SK-N-SH (cell line): ENCODE measurements around the gene ASXL3. TPM values are rescaled to one million over a fixed set of nuclear protein-coding genes. Genes with fewer than 3 reads are reported as not detected.

Experiments used
- CTCF ChIA-PET: fragments of 300-600, 350-600 bp; formaldehyde crosslinking; extraction: SDS; loops from one replicate; lab custom pipeline; 2021; lab: Yijun Ruan, JAX
- POLR2A ChIA-PET: fragments of 350-600 bp; sonication (Branson Sonifier 250); formaldehyde crosslinking; extraction: SDS; loops from one replicate; lab custom pipeline; 2020; ENCODE audit warnings: antibody characterized with exemption, inconsistent platforms; lab: Yijun Ruan, JAX
- DNase-seq: peaks from one replicate; pipeline ENCODE4 v3.0.0; 2012
- H2AFZ ChIP-seq: fragments of 200-600 bp; sonication (generic); 2 replicates; pipeline ENCODE4 v1.8.1; 2016; ENCODE audit warnings: antibody characterized with exemption, mild to moderate bottlenecking, low read depth
- H3F3A ChIP-seq: fragments of 200-600 bp; sonication (generic); replicated peaks from 2 replicates; pipeline ENCODE3; 2016; ENCODE audit warnings: antibody characterized with exemption, mild to moderate bottlenecking; ENCODE audit not compliant: insufficient read depth
- H3K27ac ChIP-seq, 2 experiments: fragments of 200-500 bp in 1 of 2; fragments of 200-600 bp in 1 of 2; sonication (Bioruptor generic) in 1 of 2; sonication (generic), shearing (Covaris generic) in 1 of 2; 2 replicates each; pipeline versions ENCODE4 v1.5.1 to v1.6.1; 2014 to 2016; ENCODE audit warnings: low read depth in 2 of 2, inconsistent platforms in 1 of 2, low read length in 1 of 2, mild to moderate bottlenecking in 1 of 2, mixed read lengths in 1 of 2
- H3K27me3 ChIP-seq: fragments of 200-600 bp; sonication (generic), shearing (Covaris generic); 2 replicates; pipeline ENCODE4 v1.6.1; 2016; ENCODE audit warnings: mixed run types; ENCODE audit not compliant: insufficient read depth
- H3K36me3 ChIP-seq, 2 experiments: fragments of 200-500 bp in 1 of 2; fragments of 200-600 bp in 1 of 2; sonication (Bioruptor generic) in 1 of 2; sonication (generic) in 1 of 2; replicated peaks in 1 of 2; 2 replicates each; pipeline versions ENCODE3 to v1.5.1; 2014 to 2016; ENCODE audit warnings: low read length in 1 of 2, mild to moderate bottlenecking in 1 of 2; ENCODE audit not compliant: insufficient read depth in 2 of 2, control insufficient read depth in 1 of 2
- H3K4me1 ChIP-seq, 2 experiments: fragments of 200-500 bp in 1 of 2; fragments of 200-600 bp in 1 of 2; sonication (Bioruptor generic) in 1 of 2; sonication (generic), shearing (Covaris generic) in 1 of 2; 2 replicates each; pipeline versions ENCODE4 v1.5.1 to v1.6.1; 2014 to 2016; ENCODE audit warnings: low read depth in 1 of 2, low read length in 1 of 2, mixed run types in 1 of 2; ENCODE audit not compliant: insufficient read depth in 2 of 2, control insufficient read depth in 1 of 2
- H3K4me2 ChIP-seq: fragments of 200-600 bp; sonication (generic), shearing (Covaris generic); 2 replicates; pipeline ENCODE4 v1.6.1; 2017; ENCODE audit warnings: mixed run types
- H3K4me3 ChIP-seq, 2 experiments: fragments of 200-500 bp in 1 of 2; fragments of 200-600 bp in 1 of 2; sonication (Bioruptor generic) in 1 of 2; sonication (generic), shearing (Covaris generic) in 1 of 2; 2 replicates each; pipeline versions ENCODE4 v1.5.1 to v1.8.1; 2014 to 2016; ENCODE audit warnings: low read depth in 2 of 2, inconsistent platforms in 1 of 2, low read length in 1 of 2, mild to moderate bottlenecking in 1 of 2, mixed read lengths in 1 of 2, moderate library complexity in 1 of 2
- H3K79me2 ChIP-seq: fragments of 200-600 bp; sonication (generic); 2 replicates; pipeline ENCODE4 v1.8.1; 2017; ENCODE audit warnings: mild to moderate bottlenecking; ENCODE audit not compliant: insufficient read depth
- H3K9ac ChIP-seq: fragments of 200-600 bp; sonication (generic); 2 replicates; pipeline ENCODE4 v1.6.1; 2017; ENCODE audit warnings: mixed run types
- H3K9me2 ChIP-seq: fragments of 200-600 bp; sonication (generic); 2 replicates; pipeline ENCODE4 v1.6.1; 2017; ENCODE audit warnings: mixed run types
- H3K9me3 ChIP-seq: fragments of 200-600 bp; sonication (generic); 2 replicates; pipeline ENCODE4 v1.6.1; 2017; ENCODE audit warnings: mixed run types, mild to moderate bottlenecking, moderate library complexity
- H4K20me1 ChIP-seq: fragments of 200-600 bp; sonication (generic); 2 replicates; pipeline ENCODE4 v1.6.1; 2017; ENCODE audit warnings: mild to moderate bottlenecking, mixed run types; ENCODE audit not compliant: insufficient read depth
- EP300 ChIP-seq, 2 experiments: IDR thresholded peaks; 2 replicates each; pipeline versions ENCODE4 v1.4.0 to v1.6.1; 2012; ENCODE audit warnings: borderline replicate concordance in 1 of 2, low read depth in 1 of 2, low read length in 1 of 2
- EZH2phosphoT487 ChIP-seq: fragments of 200-600 bp; sonication (generic); IDR thresholded peaks from 2 replicates; pipeline ENCODE4 v1.6.1; 2017; ENCODE audit warnings: low read depth, mixed run types, mild to moderate bottlenecking, antibody characterized with exemption, moderate library complexity, borderline replicate concordance
- FOXJ3 ChIP-seq: sonication (generic); formaldehyde crosslinking; IDR thresholded peaks from 2 replicates; pipeline ENCODE4 v1.5.1; 2020; ENCODE audit warnings: mild to moderate bottlenecking, missing genetic modification reagents
- GATA2 ChIP-seq: sonication (generic); formaldehyde crosslinking; IDR thresholded peaks from 2 replicates; pipeline ENCODE4 v1.5.0; 2020; ENCODE audit warnings: mild to moderate bottlenecking, missing genetic modification reagents
- MAX ChIP-seq: IDR thresholded peaks from 2 replicates; pipeline ENCODE4 v1.4.0; 2012; ENCODE audit warnings: low read depth
- NRF1 ChIP-seq: IDR thresholded peaks from 2 replicates; pipeline ENCODE4 v1.6.1; 2012; ENCODE audit warnings: low read depth, mild to moderate bottlenecking, low read length
- RCOR1 ChIP-seq: fragments of 150-350 bp; IDR thresholded peaks from 2 replicates; pipeline ENCODE4 v1.6.1; 2017; ENCODE audit warnings: antibody characterized with exemption, low read length
- REST ChIP-seq: IDR thresholded peaks from 2 replicates; pipeline ENCODE4 v1.6.1; 2012; ENCODE audit warnings: mild to moderate bottlenecking, low read depth, low read length, moderate library complexity
- RFX5 ChIP-seq: IDR thresholded peaks from 2 replicates; pipeline ENCODE4 v1.6.1; 2012; ENCODE audit warnings: mild to moderate bottlenecking, improper control_type of control experiment, low read length
- SIN3A ChIP-seq: IDR thresholded peaks from 2 replicates; pipeline ENCODE4 v1.6.1; 2012; ENCODE audit warnings: low read depth, mild to moderate bottlenecking, low read length, moderate library complexity, borderline replicate concordance
- TCF12 ChIP-seq: IDR thresholded peaks from 2 replicates; pipeline ENCODE4 v1.4.0; 2012
- USF1 ChIP-seq: IDR thresholded peaks from 2 replicates; pipeline ENCODE4 v1.4.0; 2012; ENCODE audit warnings: low read depth, borderline replicate concordance
- USF2 ChIP-seq: fragments of 150-350 bp; IDR thresholded peaks from 2 replicates; pipeline ENCODE4 v1.6.1; 2017; ENCODE audit warnings: antibody characterized with exemption, low read length, low read depth, borderline replicate concordance
- YY1 ChIP-seq: IDR thresholded peaks from 2 replicates; pipeline ENCODE4 v1.4.0; 2012; ENCODE audit warnings: low read depth, mild to moderate bottlenecking
- polyA plus RNA-seq, 3 experiments: library from polyadenylated mRNA; depleted of rRNA; stranded (reverse); fragments of >200 nt; gene quantifications; 2 replicates each; pipeline ENCODE4 v1.2.3, GENCODE V29; 2012

ASXL3 gene
- polyA plus RNA-seq, 1 of the 3 experiments (the other 2 are of a cell fraction): not detected

- TF ChIP-seq USF2: no peak
- TF ChIP-seq NRF1: no peak
- no peak for TF ChIP-seq MAX
- TF ChIP-seq YY1: no peak
- TF ChIP-seq GATA2 (CRISPR knock-in tag): no peak
- TF ChIP-seq TCF12: no peak
- TF ChIP-seq REST: no peak
- TF ChIP-seq USF1: no peak
- TF ChIP-seq EP300 (IDR thresholded peaks at IDR 0.05; ENCODE audit: borderline replicate concordance in 1 of 2, low read depth in 1 of 2, low read length in 1 of 2): no peak
- no peak for TF ChIP-seq RCOR1
- no peak for TF ChIP-seq FOXJ3
- no peak for TF ChIP-seq EZH2phosphoT487
- no peak for TF ChIP-seq RFX5
- TF ChIP-seq SIN3A: no peak
- TF ChIP-seq, all 33 proteins: peak for 0
- H3F3A ChIP-seq: no peaks in the 10 kb centered on the region
- H3K4me1 ChIP-seq: peaks cover 0 to 2% of the 10 kb centered on the region in 2 experiments; a peak in 2 of 4 replicates
- ChIA-PET CTCF (interaction anchor here (1.9 kb wide), 1 partner anchor 434 kb away, joined by 5 read pairs; no protein-coding TSS in a partner anchor), POLR2A (no interaction called here)
- H4K20me1 ChIP-seq: no peaks in the 10 kb centered on the region
- no peaks in the 10 kb centered on the region for H3K27me3 ChIP-seq
- no peak overlapping the region for H3K4me2 ChIP-seq
- H3K36me3 ChIP-seq: no peaks in the 10 kb centered on the region
- no peaks in the 10 kb centered on the region for H3K9me2 ChIP-seq
- no peak overlapping the region for H3K9ac ChIP-seq
- no peak overlapping the region for H3K4me3 ChIP-seq
- H3K27ac ChIP-seq: no peak overlapping the region
- no peak overlapping the region for H2AFZ ChIP-seq
- DNase-seq: no peak
- H3K9me3 ChIP-seq: no peaks in the 10 kb centered on the region
- H3K79me2 ChIP-seq: no peaks in the 10 kb centered on the region
These were observed 87.6 kb downstream of the ASXL3 start for GRCh38 chr18:33665641-33666040.
